Stimulated activated CD4-positive, alpha-beta T cell treated with anti-CD3 and anti-CD28 coated beads, Interleukin-2, amount 100 ng/mL, for 48 hours (primary cell): ENCODE results near the gene HOXA5.

Experiments
- DNase-seq, 2 donors: peaks; one replicate each; pipeline ENCODE4 v3.0.0-alpha.2; 2020

HOXA5 gene

DNA sequence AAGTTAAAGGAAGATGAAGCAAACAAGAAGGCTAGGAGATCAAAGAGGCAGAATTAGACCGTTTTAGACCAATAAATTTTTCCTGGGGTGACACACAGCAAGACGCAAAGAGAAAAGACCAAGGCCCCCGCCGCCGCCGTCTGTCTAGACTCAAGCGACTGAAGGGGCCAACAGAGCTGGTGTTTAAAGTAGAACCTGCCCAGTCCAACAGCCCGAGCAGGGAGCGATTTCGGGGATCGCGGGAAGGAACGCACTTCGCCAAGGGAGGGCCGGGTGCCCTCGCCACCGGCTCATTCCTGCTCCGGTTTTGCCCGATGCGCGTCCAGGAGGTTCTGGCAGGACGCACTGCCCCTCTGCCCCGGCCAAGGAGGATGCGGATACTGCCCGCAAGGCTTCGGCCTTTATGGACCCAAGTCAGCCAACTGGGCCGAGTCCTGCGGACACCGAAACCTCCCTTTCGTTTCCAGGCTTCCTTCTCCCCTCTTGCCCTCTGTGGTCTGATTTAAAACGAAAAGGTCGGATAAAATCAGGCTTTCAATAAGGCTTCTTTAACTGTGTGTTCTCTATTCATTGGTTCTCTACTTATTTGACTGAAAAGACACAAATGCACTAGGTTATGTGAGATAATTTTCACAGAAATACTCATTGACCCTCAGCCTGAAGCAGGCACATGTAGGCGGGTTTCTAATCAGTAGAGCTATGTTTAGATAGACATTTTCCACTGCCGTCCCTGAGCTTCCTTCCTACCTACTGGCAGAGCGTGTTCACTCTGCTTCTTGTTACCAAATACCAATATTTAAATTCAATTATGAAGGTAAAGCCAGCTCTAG, 15.2 kb upstream of the HOXA5 start:
- DNase-seq = no peak

DNA sequence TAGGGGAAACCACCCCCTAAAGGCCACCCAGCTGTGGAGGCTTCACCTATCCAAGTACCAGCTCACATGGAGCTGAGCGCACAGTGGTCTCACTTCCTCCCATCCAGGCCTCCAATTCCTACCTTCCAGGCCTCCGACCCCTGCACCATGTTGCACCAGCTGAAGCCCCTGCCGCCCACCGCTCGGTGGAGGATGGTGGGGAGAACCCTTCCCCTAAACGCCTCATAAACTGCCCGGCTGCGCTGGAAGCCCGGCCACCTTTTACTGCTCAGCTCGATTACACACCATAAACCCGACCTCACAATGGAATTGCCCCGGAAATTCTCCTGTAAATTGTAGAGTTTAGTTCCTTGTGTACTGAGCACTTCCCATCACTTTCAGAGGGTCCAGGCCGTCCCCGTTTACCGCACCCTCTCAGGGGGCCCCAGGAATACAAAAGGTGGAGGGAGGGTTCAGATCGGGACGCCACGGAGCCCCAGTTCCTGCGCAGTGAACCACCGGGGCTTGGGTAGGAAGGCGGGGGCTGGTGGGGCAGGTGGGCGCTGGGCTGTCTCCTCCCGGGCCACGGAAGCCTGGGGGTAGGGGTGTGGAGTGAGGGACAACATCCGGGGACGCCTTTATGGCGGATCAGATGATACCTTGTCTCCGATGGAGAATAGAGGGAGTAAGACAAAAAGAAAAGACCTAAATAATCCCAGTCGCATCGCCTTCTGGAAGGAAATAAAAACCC, 14.4 kb upstream of the HOXA5 start:
- DNase-seq = no peak

DNA sequence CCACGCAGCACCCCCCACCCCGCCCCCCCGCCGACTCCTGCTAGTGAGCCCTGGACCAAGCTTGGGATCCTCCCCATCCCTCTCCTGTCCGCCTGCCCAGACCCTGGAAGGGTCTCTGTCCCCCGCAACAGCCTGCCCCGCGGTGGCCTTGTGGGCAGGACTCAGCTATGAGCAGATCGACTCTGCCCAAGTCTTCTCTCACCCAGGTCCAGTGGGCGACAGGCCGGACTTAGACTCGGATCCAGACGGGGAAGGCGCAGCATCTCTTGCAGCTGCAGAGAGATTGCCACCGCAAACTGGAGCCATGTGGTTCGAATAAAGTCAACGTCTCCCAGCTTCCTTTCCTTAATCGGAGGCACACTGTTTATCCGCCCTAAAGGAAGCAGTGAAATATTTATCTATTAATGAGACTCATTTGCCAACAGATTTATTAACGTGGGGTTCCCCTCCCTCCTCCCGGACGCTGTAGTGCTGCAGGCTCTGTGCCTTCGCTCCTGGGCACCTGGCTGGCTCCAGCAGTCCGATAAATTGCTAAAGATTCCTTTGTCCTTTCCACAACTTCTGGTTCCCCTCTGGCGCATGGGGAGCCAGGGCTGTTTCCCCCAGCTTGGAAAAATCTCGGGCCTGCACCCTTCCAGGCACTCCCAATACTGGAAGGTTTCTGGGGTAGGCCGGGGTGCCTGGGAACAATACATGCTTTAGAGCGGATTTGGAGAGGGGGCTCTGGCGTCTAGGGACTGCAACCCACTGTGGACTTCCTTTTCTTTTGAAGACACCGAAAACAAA, 13.6 kb upstream of the HOXA5 start:
- no peak for DNase-seq

DNA sequence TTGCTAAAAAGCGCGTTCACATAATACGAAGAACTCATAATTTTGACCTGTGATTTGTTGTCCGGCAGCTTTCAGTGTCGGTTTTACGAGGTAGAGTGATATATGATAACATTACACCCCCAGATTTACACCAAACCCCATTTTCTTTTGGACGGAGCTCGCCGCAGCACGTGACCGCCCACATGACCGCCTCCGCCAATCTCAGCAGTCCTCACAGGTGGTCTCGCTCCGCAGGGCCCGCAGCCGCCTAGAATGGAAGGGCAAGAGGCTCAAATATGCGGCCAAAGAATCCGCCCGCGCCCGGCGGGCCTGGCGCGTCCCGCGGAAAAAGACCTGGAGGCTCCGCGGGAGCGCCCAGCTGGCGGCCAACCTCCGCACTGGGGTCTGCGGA, 13.0 kb upstream of the HOXA5 start, which contains the start of gene HOXA7:
Gene HOXA7 (minus strand): TSS at position 168 of the 391 bp plus-strand sequence. CDS start 130 bp downstream, at position 38.
- DNase-seq = no peak

DNA sequence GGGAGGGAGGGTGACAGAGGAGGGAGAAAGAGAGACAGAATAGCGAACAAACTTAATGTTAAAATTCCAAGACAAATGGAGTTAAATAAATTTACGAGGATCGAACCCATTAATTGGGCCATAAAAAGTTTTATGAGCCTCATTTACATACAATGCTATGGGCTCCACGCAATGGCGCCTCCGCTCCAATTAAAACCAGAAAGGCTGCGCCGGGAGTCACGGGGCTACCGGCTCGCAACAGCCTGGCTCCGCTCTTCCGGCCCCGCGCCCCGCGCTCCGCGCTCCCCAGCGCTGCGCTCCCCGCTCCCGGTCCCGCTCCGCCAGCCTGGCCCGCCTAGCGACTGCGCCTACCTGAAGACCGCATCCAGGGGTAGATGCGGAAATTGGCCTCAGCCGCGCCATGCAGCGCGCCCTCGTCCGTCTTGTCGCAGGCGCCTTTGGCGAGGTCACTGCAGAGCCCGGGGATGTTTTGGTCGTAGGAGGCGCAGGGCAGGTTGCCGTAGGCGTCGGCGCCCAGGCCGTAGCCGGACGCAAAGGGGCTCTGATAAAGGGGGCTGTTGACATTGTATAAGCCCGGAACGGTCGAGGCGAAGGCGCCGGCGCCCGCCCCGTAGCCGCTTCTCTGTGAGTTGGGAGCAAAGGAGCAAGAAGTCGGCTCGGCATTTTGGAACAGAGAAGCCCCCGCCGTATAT, 12.5 kb upstream of the HOXA5 start:
- DNase-seq = no peak

DNA sequence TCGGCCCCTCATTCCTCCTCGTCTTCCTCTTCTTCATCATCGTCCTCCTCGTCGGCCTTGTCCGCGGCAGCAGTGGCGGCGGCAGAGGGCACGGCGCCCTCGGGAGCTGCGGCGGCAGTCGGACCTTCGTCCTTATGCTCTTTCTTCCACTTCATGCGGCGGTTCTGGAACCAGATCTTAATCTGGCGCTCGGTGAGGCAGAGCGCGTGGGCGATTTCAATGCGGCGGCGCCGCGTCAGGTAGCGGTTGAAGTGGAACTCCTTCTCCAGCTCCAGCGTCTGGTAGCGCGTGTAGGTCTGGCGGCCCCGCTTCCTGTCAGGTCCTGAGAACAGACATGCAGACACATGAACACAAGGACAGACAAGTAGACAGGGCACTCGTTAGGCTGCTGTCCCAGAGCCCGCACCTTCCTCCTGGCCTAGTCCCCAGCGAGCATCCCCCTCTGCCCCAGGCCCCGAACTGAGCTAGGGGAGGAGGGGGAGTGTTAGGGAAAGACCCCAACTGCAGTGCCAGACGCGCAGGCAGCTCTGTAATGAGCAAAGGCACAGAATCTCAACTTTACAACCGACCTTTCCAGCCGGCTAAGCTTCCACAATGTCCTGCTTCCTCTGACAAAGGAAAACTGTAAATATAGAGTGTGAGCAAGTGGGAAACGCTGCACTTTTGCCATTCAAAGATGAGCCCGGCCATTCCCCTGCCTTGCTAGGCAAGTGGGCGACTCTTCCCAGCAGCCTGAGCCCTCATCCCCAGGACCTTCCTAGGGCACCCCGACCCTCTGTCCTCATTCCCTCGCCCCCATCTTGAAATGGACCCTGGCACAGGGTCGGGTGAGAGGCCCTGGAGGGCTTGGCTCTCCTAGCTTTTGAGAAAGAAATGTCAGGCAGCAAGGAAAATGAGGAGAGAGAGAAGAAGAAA, 11.7 kb upstream of the HOXA5 start:
- no peak for DNase-seq

DNA sequence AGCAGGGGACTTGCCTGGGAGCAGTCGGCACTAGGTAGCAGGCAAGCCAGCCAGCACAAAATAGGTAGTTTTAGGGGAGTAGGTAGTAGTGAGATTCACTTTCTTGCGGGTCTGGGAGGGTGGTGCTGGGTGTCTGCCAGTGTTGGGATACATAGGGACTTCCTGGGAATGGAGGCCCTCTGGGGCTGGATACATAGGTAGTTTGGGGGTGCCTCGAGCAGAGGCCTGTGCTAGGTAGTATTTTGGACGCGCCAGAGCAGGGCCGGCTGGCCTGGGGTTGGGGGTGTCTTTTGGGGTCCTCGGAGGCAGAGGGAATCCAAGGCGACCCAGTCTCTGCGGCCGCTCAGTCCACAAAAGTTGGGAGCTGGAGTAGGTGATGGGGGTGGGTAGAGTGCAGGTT, 10.9 kb upstream of the HOXA5 start:
- no peak for DNase-seq

DNA sequence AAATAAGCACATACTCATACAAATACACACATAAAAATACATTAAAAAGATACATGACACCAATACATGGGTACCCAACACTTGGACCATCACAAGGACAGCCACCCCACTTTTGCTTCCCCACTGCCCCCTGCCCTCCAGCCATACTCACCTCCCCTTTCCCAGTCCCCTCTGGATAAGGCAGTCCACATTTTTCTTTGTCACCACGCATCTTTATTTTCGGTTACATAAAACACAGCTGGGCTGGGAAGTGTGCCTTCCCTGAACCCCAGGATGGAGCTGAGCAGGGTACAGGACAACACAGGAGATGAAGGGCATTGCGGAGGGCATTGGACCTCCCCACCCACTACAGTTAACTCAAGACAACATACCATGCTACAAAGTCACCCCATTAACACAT, 10.0 kb upstream of the HOXA5 start:
- DNase-seq = no peak

DNA sequence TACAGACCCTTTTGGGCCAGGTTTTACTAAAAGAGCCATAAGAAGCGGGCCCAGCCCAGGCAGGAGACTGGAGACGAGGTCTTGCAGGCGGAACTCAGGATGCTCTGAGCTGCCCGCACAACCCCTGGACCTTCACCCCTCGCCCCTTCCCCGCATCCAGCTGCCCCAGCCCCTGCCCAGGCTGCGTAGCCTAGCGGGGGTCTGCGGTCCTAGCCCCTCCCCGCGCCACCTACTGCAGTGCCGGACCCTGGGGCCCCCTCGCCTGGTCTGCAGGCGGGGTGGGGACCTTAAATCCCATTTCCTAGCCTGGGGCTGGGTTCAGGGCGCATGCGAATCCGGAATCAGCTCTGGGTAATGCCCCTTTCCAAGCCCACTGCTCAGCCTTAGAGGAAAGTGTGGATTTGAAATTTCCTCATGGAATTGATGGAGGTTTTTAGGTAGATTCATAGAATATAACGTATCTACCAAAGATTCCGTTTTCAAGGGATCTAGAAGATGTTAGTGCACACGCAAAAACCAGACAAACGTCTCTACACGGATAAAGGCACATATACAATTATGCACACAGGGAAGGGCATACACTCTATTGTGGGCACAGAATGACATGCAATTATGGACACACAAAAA, 9.4 kb upstream of the HOXA5 start:
- DNase-seq = no peak

DNA sequence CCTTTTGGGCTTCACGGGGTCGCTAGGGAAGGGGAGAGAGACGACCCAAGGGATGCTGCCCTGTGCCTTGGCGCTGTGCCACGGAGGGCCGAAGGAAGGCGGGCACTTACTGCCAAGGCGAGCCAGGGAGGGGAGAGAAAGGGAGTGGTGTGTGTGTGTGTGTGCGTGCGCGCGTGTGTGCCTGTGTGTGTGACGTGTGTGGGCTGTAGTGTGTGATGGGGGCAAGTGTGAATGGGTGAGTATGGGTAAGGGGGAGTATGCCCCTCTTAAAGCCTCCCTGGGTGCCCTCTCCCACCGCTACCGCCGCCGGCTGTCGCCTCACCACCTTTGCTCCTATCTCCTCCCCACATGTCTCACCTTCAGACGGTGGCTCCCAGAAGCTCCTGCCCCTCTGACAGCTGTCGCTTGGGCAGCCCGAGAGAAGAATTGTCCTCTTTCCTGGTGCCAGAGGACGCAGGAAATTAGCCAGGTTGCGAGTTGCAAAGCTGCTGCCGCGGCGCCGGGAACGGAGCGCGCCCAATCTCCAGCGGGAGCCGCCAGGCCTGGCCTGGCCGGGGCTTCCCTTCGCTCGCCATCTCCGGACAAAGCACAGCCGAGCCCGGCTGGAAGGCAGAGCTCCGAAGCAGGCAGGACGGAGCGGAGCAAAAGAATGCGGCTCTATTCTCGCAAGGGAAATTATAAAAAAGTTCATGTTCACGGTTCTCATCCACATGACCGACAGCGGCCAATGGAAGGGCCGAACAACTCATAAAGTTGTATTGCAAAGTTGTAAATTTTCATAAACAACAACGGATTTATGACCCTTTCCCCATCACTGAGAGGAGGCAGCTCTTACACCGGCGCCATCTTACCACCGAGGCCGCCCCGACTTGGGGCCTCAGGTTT, 8.7 kb upstream of the HOXA5 start, which contains the start of gene HOXA3:
Gene HOXA3 (minus strand): TSS at position 653 of the 885 bp plus-strand sequence. CDS start 41,943 bp downstream, outside the sequence.
- DNase-seq = no peak

DNA sequence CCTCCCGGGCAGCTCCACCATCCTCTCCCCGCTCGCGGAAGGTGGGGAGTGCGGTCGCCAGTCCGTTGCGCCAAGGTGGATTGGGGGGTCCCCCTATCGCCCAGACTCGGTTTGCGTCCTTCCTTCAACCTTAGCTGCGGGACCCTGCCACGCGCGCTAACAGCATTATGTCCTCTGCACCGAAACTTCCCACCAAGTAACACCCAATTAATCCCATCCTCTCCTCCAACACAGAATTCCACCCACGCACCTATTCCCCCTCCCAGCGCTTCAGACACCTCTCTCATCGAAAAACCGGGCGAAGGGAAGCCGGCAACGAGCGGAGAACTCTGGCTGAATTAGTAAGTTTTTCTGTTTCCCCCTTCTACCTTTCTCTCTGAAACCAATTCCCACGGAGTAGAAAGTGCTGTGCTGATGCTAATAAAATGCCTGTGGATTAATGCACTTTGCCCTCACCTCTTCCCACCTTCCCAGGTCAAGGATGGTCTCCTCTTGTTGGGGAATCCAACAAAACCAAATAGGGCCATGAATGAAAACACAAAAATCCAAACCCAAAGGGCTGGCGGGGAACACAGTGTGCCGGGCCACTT, 8.0 kb upstream of the HOXA5 start:
- no peak for DNase-seq

DNA sequence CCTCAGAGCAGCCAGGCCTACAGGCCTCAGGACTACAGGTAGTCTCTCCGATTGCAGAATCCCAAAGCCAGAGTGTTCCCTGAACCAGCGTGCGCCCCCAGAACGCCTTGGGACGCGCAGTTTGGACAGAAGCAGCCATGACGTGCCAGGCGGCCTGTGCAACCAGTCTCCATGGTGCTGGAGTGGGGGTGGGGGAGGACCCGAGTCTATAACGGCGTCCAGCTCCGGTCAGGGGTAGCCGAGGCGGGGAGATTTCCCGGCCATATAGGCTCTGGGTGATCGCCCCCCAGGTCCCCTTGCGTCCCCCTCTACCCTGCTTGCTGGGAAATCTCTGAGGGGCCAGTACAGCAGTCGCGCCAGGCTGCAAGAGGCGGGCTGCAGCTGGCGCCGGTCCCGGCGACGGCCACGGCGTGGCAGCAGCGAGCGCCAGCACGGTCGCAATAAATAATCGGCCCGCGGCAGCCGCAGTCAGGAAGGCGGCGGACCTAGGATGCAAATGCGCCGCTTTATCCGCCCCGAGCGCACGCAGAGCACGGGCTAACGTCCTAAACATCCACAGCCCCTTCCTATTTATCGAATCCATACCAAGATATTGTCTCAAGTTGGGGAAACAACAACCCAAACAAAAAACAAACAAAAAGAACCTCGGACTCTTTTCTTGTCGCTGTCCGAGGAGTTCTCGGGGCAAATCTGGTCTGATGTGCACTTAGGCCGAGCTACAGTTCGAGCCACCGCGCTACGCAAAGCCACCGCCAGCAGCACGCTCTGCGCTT, 7.3 kb upstream of the HOXA5 start:
- peak; percentile 62 to 63 for DNase-seq

DNA sequence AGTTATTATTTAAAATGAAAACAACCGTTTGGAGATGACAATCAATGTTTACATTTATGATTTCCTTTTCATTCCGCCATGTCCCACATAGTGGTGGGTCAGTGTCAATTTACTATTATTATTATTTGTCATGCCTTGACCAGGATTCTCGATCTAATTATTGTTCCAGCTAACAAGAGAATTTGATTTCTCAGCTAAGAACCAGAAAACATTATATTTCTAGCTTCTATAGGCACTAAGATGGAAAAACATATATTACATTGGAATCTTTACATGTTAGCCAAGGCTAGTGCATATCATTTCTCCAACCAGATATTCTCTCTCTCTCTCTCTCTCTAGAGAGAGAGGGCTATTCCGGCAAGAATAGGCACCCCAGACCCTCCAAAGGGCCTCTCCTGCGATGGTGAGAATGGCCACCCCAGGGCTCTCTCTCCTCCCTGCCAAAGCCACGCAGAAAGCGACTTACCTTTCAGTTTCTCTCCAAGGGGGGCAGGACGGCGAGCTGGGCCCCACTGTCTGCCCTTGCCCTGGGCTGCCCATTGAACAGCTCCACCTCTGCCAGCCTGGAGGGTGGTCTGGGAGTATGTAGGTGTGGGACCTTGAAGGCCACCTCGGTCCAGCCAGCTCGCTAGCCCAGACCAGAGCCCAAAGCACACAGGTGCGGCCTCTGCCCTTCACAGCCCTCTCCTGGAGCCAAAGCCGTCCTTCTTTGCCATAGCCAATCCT, 6.5 kb upstream of the HOXA5 start:
- no peak for DNase-seq

DNA sequence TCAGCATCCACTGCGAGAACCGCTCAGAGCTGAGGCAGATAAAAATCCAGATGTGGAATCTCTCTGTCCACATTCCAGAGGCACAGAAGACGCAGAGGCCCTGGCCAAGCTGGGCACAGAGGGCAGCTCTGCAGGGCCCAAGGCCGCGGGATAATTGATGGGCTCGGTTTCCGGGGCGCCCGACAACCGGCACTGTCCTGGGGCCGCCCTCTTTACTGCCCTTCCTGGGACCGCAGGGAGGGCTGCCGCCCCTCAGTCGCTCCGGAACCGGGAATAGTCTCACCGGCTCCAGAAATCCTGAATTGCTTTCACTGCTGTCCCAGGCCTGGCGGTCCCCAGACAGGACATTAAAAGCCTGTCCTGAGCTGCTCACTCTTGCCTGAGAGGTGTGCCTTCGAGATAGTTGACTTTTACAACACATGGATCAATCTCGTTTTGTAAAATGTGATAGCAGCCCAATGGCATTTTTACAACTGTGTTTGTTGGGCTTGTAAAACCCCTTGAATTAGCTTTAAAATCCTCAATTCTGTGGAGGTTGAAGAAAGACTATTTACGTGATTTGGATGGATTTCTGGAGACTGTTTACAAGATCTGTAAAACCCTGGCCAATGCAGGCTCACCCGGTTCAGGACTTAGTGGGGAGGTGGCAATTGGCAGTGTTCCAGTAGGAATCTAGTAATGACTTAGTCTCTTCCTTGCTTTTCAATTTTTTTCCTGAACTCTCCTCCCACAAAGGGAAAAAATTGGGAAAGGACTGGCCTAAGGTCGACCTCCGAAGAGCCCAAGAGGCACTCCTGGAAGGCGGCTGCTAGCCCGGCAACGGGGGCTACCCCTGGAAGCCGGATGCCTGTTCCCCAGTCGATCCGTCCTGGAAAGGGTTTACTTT, 5.5 kb upstream of the HOXA5 start:
- DNase-seq = no peak

DNA sequence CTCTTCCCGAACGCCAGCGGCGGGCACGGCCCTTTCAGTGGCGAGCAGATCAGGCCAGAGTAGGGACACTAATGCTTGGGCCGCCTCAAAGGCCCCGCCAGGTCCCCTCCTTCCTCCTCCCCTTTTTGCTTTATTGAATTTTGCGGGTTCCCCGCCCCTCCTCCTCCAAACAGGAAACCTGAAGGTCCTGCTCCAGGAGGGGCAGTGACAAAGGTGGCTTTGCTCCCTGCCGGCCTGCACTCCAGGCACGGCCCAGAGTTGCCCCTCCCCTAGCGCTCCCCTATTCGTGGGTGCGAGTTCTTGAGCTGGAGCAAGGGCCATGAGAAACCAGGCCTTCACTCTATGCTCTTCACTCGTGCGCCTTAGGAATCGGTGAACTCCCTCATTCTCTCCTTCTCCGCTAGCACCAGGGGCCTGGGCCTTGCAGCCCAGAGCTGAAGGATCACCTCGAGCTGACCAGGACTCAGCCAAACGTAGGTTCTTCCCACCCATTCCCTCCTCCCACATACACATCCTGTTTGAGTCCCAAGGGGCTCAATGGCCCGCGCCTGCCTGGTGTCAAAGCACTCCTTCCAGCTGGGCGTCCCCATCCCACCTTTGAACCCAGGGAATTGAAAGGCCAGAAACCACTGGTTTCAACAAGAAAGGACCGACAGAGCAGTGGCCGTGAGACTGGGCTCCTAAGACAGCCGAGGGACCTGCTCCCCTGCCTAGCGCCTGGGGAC, 4.7 kb upstream of the HOXA5 start:
- DNase-seq = no peak
